Esophagus (tissue), 2 donors: ENCODE data around the gene KHDC1. TPM values are rescaled to one million over a fixed set of nuclear protein-coding genes. Genes with fewer than 3 reads are reported as not detected.

ENCODE experiments used
- H3K27ac ChIP-seq, 2 donors: one replicate each; pipeline ENCODE4 v1.5.1; 2013; ENCODE audit warnings: low read depth in 2 of 2, mild to moderate bottlenecking in 2 of 2, inconsistent platforms in 1 of 2, low read length in 1 of 2, moderate library complexity in 1 of 2
- H3K27me3 ChIP-seq, 2 donors: one replicate each; pipeline ENCODE4 v1.6.1; 2013; ENCODE audit warnings: low read length in 2 of 2, control low read depth in 1 of 2, mild to moderate bottlenecking in 1 of 2; ENCODE audit not compliant: insufficient read depth in 2 of 2, control insufficient read depth in 1 of 2
- H3K36me3 ChIP-seq, 2 donors: one replicate each; pipeline ENCODE4 v1.6.1; 2013; ENCODE audit warnings: low read length in 1 of 2; ENCODE audit not compliant: control insufficient read depth in 2 of 2, insufficient read depth in 2 of 2
- H3K4me1 ChIP-seq, 2 donors: one replicate each; pipeline ENCODE4 v1.6.1; 2013; ENCODE audit warnings: low read length in 1 of 2; ENCODE audit not compliant: control insufficient read depth in 2 of 2, insufficient read depth in 2 of 2
- H3K4me3 ChIP-seq, 2 donors: one replicate each; pipeline ENCODE4 v1.5.1; 2013; ENCODE audit warnings: low read length in 2 of 2, mild to moderate bottlenecking in 2 of 2, low read depth in 1 of 2, moderate library complexity in 1 of 2
- H3K9me3 ChIP-seq, 2 donors: one replicate each; pipeline ENCODE4 v1.6.1; 2013; ENCODE audit warnings: mild to moderate bottlenecking in 2 of 2, low read depth in 1 of 2, low read length in 1 of 2, moderate library complexity in 1 of 2; ENCODE audit not compliant: control insufficient read depth in 2 of 2, insufficient read depth in 1 of 2
- WGBS, 2 donors: extraction: QIAGEN DNeasy Blood & Tissue Kit; methylation state at CpG; one replicate each; pipeline ENCODE4 v1.1.7; 2013; 5-methylcytosine and 5-hydroxymethylcytosine counted together
- polyA plus RNA-seq, 2 donors: library from polyadenylated mRNA; stranded (reverse); fragments of 200-250 nt; gene quantifications; one replicate each; pipeline ENCODE4 v1.2.3, GENCODE V29; 2013
- donor health status: healthy with polysubstance abuse.
- donor health status: Bipolar disorder and iron deficiency.

KHDC1 gene
- polyA plus RNA-seq, 2 donors, result 0.84 to 0.91 TPM

DNA sequence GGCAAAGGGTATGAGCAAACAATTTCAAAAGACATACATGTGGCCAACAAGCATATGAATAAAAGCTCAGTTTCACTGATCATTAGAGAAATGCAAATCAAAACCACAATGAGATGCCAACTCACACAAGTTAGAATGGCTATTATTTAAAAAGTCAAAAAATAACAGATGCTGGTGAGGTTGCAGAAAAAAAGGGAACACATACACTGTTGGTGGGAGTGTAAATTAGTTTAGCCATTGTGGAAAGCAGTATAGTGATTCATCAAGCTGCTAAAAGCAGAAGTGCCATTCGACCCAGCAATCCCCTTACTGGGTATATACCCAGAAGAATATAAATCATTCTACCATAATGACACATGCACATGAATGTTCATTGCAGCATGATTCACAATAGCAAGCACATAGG lies 31.0 kb downstream of the KHDC1 start:
- Histone ChIP-seq H3K27me3 (no peaks in the 10 kb centered on the region), H3K4me1 (no peaks in the 10 kb centered on the region), H3K9me3 (no peaks in the 10 kb centered on the region), H3K36me3 (no peaks in the 10 kb centered on the region), H3K27ac (no peak overlapping the region), H3K4me3 (no peak overlapping the region)
- 53 to 64% methylated on average over 1 of the region's 1 CpG for WGBS, 2 donors

DNA sequence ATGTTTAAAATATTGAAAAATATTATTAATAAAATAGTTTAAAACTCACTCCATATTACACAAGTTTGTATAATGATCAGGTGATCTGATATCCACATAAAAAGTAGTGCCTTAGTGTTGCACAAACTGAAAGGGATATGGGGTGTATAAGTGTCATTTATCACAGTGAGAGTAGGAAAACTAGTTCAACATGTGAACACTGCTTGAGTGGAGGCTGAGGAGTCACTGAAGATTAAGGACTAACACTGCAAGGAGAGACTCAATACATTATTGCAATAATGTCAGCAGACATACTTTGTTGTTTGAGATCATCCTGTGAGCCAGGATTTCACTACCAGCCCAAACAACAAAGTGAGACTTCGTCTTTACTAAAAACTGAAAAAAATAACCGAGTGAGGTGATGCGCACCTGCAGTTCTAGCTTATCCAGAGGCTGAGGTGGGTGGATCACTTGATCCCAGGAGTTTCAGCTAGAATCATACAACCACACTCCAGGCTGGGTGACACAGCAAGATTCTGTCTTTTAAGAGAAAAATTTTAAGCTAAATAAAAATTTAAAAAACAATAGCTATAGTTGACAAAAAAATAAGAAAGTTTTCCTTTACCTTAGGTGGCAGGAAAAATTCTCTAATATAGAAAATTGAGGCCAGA lies 35.3 kb downstream of the KHDC1 start:
- Histone ChIP-seq H3K27ac (no peak overlapping the region), H3K4me3 (no peak overlapping the region), H3K4me1 (no peaks in the 10 kb centered on the region), H3K36me3 (no peaks in the 10 kb centered on the region), H3K9me3 (no peaks in the 10 kb centered on the region), H3K27me3 (no peaks in the 10 kb centered on the region)
- WGBS, 2 donors, result 84 to 94% methylated on average over 3 of the region's 3 CpGs

DNA sequence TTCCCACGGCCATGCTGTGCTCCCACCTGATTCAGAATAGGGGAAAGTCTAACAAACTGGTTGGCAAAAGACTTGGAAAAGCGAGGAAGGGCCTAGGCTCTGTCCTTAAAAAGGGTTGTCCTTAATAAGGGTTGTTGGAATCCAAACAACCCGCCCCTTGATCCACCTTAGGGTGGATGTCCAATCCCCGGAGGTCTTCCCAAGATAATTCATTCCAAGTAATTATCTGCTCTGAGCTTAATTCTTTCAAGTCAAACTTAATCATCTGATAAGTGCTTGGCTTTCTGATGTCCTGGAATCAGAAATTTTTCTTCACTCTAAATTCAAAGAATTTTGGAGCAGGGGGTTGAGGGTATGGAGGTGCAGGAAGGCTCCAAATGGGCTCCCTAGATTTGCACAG lies 37.6 kb downstream of the KHDC1 start, which contains the start of gene KHDC1L:
TSS of gene KHDC1L (minus strand) at position 101 of the 400 bp plus-strand sequence. CDS start at position 13, 88 bp downstream.
- no peak within 1 kb of the TSS for H3K27ac ChIP-seq
- H3K9me3 ChIP-seq, result no peaks in the 10 kb centered on the region
- no peaks in the 10 kb centered on the region for H3K4me1 ChIP-seq
- no peaks in the 10 kb centered on the region for H3K27me3 ChIP-seq
- H3K36me3 ChIP-seq, result no peaks in the 10 kb centered on the region
- H3K4me3 ChIP-seq, result no peak within 1 kb of the TSS
- WGBS, 2 donors, result 91 to 92% methylated on average over 4 of the region's 4 CpGs

DNA sequence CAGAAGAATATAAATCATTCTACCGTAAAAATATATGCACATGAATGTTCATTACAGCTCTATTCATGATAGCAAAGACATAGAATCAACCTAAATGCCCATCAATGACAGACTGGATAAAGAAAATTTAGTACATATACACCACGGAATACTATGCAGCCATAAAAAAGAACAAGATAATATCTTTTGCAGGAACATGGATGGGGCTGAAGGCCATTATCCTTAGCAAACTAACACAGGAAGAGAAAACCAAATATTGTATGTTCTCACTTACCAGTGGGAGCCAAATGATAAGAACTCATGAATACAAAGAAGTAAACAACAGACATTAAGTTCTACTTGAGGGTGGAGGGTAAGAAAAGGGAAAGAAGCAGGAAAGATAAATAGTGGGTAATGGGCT lies 46.1 kb downstream of the KHDC1 start:
- peaks cover 0 to 2% of the 10 kb centered on the region in 2 donors for H3K9me3 ChIP-seq
- H3K27me3 ChIP-seq, result no peaks in the 10 kb centered on the region
- no peaks in the 10 kb centered on the region for H3K36me3 ChIP-seq
- 94 to 95% methylated on average over 2 of the region's 2 CpGs for WGBS, 2 donors
- no peak overlapping the region for H3K4me3 ChIP-seq
- H3K27ac ChIP-seq, result no peak overlapping the region
- H3K4me1 ChIP-seq, result no peaks in the 10 kb centered on the region

DNA sequence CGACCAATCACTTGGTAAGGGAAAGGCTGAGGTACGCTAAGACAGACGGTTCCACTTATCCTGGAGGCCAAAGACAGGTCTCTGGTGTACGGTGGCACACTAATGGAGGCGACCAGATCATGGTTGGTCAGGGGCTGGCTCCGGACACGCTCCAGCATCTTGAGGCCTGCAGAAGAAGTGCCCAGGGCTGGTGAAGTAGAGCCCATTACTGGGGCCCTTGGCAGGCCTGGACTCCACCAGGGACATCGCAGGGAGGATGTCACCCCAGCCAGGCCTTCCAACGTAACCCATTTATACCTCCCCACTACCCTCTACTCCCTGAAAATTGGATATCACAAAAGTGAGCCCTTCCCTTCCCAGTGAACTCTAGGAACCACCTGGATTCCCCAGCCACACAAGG lies 53.9 kb downstream of the KHDC1 start:
- H3K4me1 ChIP-seq, result no peaks in the 10 kb centered on the region
- H3K4me3 ChIP-seq, result no peak overlapping the region
- H3K36me3 ChIP-seq, result no peaks in the 10 kb centered on the region
- no peaks in the 10 kb centered on the region for H3K9me3 ChIP-seq
- 74 to 92% methylated on average over 9 of the region's 9 CpGs for WGBS, 2 donors
- no peaks in the 10 kb centered on the region for H3K27me3 ChIP-seq
- H3K27ac ChIP-seq, result no peak overlapping the region

DNA sequence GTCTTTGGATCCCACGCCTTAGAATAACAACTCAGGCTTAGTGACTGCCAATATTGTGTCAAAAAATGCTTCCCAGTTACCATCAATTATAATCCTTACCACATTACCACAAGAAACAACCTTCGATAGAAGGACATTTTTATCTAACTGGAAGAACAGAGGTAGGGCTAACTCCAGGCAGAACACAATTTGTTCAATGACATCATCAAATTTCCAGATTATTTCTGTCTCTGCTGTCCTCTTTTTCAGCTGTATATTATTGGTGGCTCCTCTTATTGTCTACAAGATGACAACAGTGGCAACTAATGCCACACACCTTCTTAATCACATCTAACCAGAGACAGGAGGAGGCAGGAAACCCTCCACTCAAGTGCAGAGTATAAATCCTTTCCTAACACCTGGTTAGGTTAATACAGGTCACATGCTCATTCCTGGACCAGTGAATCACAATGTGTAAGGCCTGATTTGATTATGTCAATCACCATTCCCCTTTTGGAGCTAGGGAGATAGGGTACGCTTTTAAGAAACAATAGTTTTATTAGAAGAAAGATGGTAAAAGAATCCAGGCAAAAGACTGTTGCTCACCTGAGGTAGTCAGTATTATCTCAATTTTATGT lies 55.7 kb downstream of the KHDC1 start:
- H3K27ac ChIP-seq, result no peak overlapping the region
- no peaks in the 10 kb centered on the region for H3K27me3 ChIP-seq
- no peaks in the 10 kb centered on the region for H3K36me3 ChIP-seq
- no peak overlapping the region for H3K4me3 ChIP-seq
- H3K9me3 ChIP-seq, result no peaks in the 10 kb centered on the region
- no peaks in the 10 kb centered on the region for H3K4me1 ChIP-seq
- 62 to 72% methylated on average over 3 of the region's 3 CpGs for WGBS, 2 donors

DNA sequence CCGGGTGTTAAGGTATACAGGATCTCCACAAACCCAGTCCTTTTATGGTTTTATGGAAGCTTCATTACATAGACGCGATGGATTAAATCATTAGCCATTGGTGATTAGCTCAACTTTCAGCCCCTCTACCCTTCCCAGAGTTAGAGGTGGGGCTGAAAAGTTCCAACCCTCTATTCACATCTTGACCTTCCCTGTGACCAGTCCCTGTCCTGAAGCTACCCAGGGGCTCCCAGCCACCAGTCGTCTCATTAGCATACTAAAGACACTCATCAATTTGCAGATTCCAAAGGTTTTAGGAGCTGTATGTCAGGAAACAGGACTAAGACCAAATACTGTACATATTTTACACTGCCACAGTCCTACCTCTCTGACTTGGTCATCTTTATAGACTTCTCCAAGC lies 58.7 kb downstream of the KHDC1 start:
- WGBS, 2 donors, result 70 to 75% methylated on average over 4 of the region's 4 CpGs

DNA sequence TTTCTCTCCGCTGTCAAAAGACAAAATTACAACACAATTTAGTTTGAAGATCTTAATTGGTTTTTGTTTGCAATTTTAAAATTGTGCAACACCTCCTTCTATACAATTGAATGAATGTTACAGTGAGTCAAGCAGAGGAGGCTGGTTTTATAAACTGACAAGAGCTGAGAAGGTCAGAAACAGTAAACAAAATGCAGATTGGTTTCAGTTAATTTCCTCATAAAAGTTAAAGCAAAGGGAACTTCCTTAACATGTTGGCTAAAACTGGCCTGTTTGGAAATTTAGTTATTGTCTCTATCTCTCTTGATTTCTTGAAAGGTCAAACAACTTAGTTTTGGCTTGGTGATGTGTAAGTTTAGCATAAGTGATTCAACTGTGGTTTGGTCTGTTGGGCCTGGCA lies 59.9 kb downstream of the KHDC1 start:
- H3K9me3 ChIP-seq, result no peaks in the 10 kb centered on the region
- no peak overlapping the region for H3K27ac ChIP-seq
- H3K4me3 ChIP-seq, result no peak overlapping the region
- 92% methylated on average over 1 of the region's 1 CpG for WGBS, 2 donors
- H3K4me1 ChIP-seq, result no peaks in the 10 kb centered on the region
- no peaks in the 10 kb centered on the region for H3K27me3 ChIP-seq
- H3K36me3 ChIP-seq, result no peaks in the 10 kb centered on the region

More for the DNA sequence above, 58.7 kb downstream of the KHDC1 start:
- Histone ChIP-seq H3K27ac (no peak overlapping the region), H3K27me3 (no peaks in the 10 kb centered on the region), H3K4me3 (no peak overlapping the region), H3K4me1 (no peaks in the 10 kb centered on the region), H3K9me3 (no peaks in the 10 kb centered on the region), H3K36me3 (no peaks in the 10 kb centered on the region)

DNA sequence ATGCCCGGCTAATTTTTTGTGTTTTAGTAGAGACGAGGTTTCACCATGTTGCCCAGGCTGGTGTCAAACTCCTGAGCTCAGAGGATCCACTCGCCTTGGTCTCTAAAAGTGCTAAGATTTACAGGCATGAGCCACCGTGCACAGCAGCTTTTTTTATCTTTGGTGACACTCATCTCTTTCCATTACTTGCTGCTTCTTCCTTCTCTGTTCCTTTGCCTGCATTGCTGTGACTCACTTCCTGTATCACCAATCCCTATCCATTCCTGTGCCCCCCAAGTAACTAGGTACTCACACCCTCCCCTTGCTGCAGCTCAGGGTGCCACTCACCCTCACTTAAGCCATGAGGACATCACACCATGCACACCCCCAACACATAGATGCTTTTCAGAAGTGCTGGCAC lies 62.3 kb downstream of the KHDC1 start:
- H3K27ac ChIP-seq, result no peak overlapping the region
- H3K4me1 ChIP-seq, result no peaks in the 10 kb centered on the region
- 85 to 87% methylated on average over 4 of the region's 4 CpGs for WGBS, 2 donors
- H3K4me3 ChIP-seq, result no peak overlapping the region
- no peaks in the 10 kb centered on the region for H3K9me3 ChIP-seq
- no peaks in the 10 kb centered on the region for H3K36me3 ChIP-seq
- H3K27me3 ChIP-seq, result no peaks in the 10 kb centered on the region

DNA sequence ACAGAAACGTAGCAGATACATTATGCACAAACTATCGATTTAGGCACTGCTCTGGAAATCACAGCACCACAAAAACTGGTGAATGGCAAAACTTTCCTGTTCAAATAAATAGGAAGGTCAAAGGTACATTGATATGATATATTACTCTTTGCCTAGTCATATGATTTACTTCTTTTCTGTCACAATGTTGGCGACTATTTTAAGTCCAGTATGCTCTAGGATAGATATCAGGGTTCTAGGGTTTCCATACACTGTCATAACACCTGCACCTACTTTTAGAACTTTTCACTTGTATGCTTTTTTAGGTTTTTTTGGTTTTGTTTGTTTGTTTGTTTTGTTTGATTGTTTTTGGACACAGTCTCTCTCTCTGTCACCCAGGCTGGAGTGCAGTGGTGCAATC lies 62.7 kb downstream of the KHDC1 start:
- Histone ChIP-seq H3K4me1 (no peaks in the 10 kb centered on the region), H3K4me3 (no peak overlapping the region), H3K36me3 (no peaks in the 10 kb centered on the region), H3K27ac (no peak overlapping the region), H3K27me3 (no peaks in the 10 kb centered on the region), H3K9me3 (no peaks in the 10 kb centered on the region)
- 84 to 90% methylated on average over 3 of the region's 3 CpGs for WGBS, 2 donors
